Activated CD8-positive, alpha-beta T cell treated with anti-CD3 and anti-CD28 coated beads for 36 hours (primary cell): ENCODE measurements around the gene CAMK1. TPM values are rescaled to one million over a fixed set of nuclear protein-coding genes. Genes with fewer than 3 reads are reported as not detected.

Experiments
- ATAC-seq: fragments of 200-7000 bp; cut with Tn5 transposase; one replicate; pipeline ENCODE4 v1.10.0; 2021; ENCODE audit warnings: mild to moderate bottlenecking, moderate library complexity
- CTCF ChIA-PET: fragments of 350-600 bp; sonication (Branson Sonifier 250); formaldehyde crosslinking; loops from one replicate; lab custom pipeline; 2021; ENCODE audit warnings: antibody characterized with exemption; lab: Charles Lee
- POLR2A ChIA-PET: fragments of 350-600 bp; sonication (Branson Sonifier 250); formaldehyde crosslinking; loops from one replicate; lab custom pipeline; 2021; ENCODE audit warnings: antibody characterized with exemption; lab: Charles Lee
- DNase-seq: peaks from one replicate; pipeline ENCODE4 v3.0.0-alpha.2; 2020
- H3K27ac Mint-ChIP-seq: one replicate; pipeline ENCODE4 v1.8.0; 2021; ENCODE audit warnings: mild to moderate bottlenecking, mixed read lengths
- H3K27me3 Mint-ChIP-seq: one replicate; pipeline ENCODE4 v1.8.0; 2021; ENCODE audit warnings: mixed read lengths
- H3K36me3 Mint-ChIP-seq: one replicate; pipeline ENCODE4 v1.8.0; 2021; ENCODE audit warnings: low read depth, mixed read lengths
- H3K4me1 Mint-ChIP-seq: one replicate; pipeline ENCODE4 v1.8.0; 2021; ENCODE audit warnings: low read depth, mixed read lengths
- H3K4me3 Mint-ChIP-seq: one replicate; pipeline ENCODE4 v1.8.0; 2021; ENCODE audit warnings: mild to moderate bottlenecking, moderate library complexity, mixed read lengths
- H3K9me3 Mint-ChIP-seq: one replicate; pipeline ENCODE4 v1.8.0; 2021; ENCODE audit warnings: mixed read lengths
- intact Hi-C: fragments of 100-400 bp; cut with micrococcal nuclease; formaldehyde crosslinking; loops from one replicate; pipeline ENCODE4 v1.10.0; 2022
- total RNA-seq, 2 experiments: library from RNA; stranded (reverse); gene quantifications; one replicate each; pipeline ENCODE4 v1.2.3, GENCODE V29; 2021
- TF ChIP-seq, protein P1 (sequence below): fragments of 200-600 bp; IDR thresholded peaks from one replicate; pipeline ENCODE4 v1.8.0; 2022; ENCODE audit warnings: antibody characterized with exemption, mild to moderate bottlenecking

Gene CAMK1
- 10 to 100 TPM; 41.7 to 45.7 TPM for total RNA-seq

DNA sequence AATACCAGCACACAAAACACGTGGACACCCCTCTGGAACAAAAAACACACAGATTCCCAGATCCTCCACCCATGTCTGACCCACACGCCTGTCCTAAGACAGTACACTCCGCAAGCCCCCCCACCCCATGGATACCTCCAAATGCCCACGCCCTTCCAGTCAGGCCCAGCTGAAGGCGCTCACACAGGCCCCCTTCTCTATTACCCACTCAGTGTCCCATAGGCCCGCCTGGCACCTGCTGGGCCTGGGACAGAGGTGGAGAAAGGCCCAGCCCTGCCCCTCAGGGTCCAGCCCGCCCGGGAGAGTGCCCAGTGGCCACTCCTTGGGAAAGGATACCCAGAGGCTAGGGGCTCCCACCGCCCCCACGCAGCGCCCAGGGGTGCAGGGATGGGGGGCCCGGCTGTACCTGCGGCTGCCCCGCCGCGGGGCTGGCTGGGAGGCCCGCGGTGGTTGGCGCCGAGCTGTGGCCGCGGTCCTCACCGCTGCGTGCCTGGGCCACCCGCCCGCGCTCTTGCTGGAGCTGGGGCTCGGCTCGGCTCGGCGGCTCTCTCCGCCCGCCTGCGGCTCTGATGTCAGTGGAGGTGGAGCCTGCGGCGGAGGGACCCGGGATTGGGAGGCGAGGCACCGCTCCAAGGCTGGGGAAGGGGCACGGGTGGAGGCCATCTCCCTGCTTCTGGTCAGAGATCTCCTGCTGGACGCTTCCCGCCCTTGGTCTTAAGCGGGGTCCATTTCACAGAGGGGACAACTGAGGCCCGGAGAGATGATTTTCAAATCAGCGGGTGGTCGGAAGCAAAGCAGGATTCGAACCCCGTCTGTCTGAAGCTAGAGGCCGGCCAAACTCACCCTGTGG lies at the start of gene CAMK1:
CAMK1 (minus strand) TSS at position 522 of the 850 bp plus-strand sequence. CDS start 2,198 bp downstream, outside the sequence.
- Mint-ChIP-seq H3K9me3 (no peaks in the 10 kb centered on the region), H3K27ac (peak within 1 kb of the TSS; percentile 76), H3K4me1 (peaks cover 32% of the 10 kb centered on the region), H3K4me3 (peak within 1 kb of the TSS; percentile 82), H3K36me3 (peaks cover 30% of the 10 kb centered on the region), H3K27me3 (no peaks in the 10 kb centered on the region)
- CTCF ChIA-PET: no interaction called here
- ATAC-seq: peak; percentile 97
- POLR2A ChIA-PET: interaction anchor here (0.6 to 3.8 kb wide), 11 partner anchors 8 to 37 kb away, joined by 3 to 25 read pairs (median 4); partner anchors contain the start of genes ARPC4, OGG1 and TADA3
- TF ChIP-seq, protein P1, sequence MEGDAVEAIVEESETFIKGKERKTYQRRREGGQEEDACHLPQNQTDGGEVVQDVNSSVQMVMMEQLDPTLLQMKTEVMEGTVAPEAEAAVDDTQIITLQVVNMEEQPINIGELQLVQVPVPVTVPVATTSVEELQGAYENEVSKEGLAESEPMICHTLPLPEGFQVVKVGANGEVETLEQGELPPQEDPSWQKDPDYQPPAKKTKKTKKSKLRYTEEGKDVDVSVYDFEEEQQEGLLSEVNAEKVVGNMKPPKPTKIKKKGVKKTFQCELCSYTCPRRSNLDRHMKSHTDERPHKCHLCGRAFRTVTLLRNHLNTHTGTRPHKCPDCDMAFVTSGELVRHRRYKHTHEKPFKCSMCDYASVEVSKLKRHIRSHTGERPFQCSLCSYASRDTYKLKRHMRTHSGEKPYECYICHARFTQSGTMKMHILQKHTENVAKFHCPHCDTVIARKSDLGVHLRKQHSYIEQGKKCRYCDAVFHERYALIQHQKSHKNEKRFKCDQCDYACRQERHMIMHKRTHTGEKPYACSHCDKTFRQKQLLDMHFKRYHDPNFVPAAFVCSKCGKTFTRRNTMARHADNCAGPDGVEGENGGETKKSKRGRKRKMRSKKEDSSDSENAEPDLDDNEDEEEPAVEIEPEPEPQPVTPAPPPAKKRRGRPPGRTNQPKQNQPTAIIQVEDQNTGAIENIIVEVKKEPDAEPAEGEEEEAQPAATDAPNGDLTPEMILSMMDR: no peak
- peak; percentile 80 for DNase-seq
- intact Hi-C loops: no loop called here

DNA sequence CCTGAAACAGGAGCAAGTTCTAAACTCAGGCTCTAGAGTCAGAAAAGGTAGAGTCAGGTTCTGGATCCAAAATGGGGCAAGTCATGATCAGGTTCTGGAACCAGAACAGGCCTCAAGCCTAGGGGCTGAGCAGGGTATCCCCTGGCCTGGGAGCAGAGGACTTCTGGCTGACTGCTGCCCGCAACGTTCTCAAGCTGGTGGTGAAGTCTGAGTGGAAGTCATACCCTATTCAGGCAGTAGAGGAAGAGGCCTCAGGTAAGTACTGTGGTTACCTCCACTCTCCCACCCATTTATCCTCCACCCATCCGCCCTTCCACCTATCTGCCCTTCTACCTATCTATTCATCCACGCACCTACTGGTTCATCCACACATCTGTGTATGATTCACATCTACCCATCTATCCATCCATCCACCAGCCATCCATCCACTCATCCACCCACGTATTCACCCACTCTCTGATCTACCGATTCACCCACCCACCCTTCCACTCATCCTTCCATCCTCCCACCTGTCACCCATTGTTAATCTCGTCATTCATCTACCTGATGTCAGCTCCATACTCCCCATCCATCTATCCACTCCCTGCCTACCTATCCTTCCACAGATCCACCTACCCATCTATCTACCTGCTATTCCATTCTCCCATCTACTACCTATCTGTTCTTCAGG lies 49.1 kb upstream of the CAMK1 start:
- Mint-ChIP-seq H3K9me3 (no peaks in the 10 kb centered on the region), H3K4me3 (no peak overlapping the region), H3K4me1 (no peaks in the 10 kb centered on the region), H3K27me3 (no peaks in the 10 kb centered on the region), H3K27ac (no peak overlapping the region), H3K36me3 (peaks cover 5% of the 10 kb centered on the region)
- CTCF ChIA-PET: interaction anchor here (1.5 kb wide), 1 partner anchor 23 kb away, joined by 4 read pairs; no protein-coding TSS in a partner anchor
- ATAC-seq (no peak), DNase-seq (no peak)
- TF ChIP-seq, protein P1: no peak
- intact Hi-C loops: no loop called here
- POLR2A ChIA-PET: interaction anchor here (0.9 to 1.5 kb wide), 2 partner anchors 9 to 50 kb away, joined by 3 to 5 read pairs; no protein-coding TSS in a partner anchor

DNA sequence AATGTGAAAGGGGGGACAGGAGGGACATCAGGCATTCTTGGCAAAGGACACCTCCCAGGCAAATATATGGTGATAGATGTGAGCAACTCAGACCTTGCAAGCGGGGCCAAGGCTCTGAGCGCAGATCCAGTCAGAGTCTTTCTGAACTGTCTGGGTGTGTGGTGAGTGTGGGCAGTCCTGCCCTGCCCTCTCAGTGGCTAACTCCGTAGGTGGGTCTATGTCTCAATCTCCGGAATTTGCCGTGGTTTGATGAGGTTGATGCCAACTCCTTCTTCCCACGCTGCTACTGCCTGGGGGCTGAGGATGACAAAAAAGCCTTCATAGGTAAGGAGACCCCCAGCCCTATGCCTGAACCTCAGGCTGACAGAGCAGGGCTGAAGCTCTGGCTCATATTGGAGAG lies 47.7 kb upstream of the CAMK1 start:
- Mint-ChIP-seq H3K9me3 (no peaks in the 10 kb centered on the region), H3K27me3 (no peaks in the 10 kb centered on the region), H3K4me1 (no peaks in the 10 kb centered on the region), H3K27ac (no peak overlapping the region), H3K36me3 (peaks cover 9% of the 10 kb centered on the region), H3K4me3 (no peak overlapping the region)
- DNase-seq (no peak), ATAC-seq (no peak)
- CTCF ChIA-PET: no interaction called here
- intact Hi-C loops: no loop called here
- POLR2A ChIA-PET: interaction anchor here (0.6 to 4.8 kb wide), 4 partner anchors 8 to 60 kb away, joined by 3 to 28 read pairs (median 3); no protein-coding TSS in a partner anchor
- TF ChIP-seq, protein P1: no peak

DNA sequence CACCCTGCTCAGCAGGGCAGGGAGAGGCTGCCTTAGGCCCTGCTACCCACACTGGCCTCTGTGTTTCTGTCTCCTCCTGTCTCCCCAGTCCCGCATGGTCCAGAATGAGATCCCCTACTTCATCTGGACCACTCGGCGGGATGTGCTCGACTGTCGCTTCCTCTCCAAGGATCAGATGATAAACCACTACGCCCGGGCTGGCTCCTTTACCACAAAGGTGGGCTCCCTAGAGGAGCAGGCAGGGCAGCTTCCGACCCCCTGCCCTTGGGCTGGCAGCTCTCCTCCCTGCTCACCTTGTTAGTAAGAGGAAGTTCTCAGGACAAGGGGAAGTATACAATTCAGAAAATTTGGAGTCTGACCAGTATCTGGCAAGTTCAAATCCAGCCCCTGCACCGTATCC lies 46.2 kb upstream of the CAMK1 start:
- Mint-ChIP-seq H3K4me3 (no peak overlapping the region), H3K27me3 (no peaks in the 10 kb centered on the region), H3K9me3 (no peaks in the 10 kb centered on the region), H3K27ac (no peak overlapping the region), H3K36me3 (peaks cover 16% of the 10 kb centered on the region), H3K4me1 (peaks cover 3% of the 10 kb centered on the region)
- TF ChIP-seq, protein P1: no peak
- intact Hi-C loops: no loop called here
- ChIA-PET CTCF (interaction anchor here (1.1 to 1.4 kb wide), 2 partner anchors 11 to 24 kb away, joined by 3 to 4 read pairs; no protein-coding TSS in a partner anchor), POLR2A (interaction anchor here (1.4 to 4.8 kb wide), 2 partner anchors 12 to 25 kb away, joined by 3 to 28 read pairs; no protein-coding TSS in a partner anchor)
- DNase-seq (no peak), ATAC-seq (no peak)
